ENCODE data around the gene YPEL2.
"Not testable (repeated sequence)": the region's sequence is repeated elsewhere in the genome, so short reads cannot be mapped to it uniquely, and the experiment has no call there.

The YPEL2 gene

GRCh38 chr17:59387351-59388068 is 56.1 kb downstream of the YPEL2 start:
- H3K36me3 ChIP-seq (ENCODE audit: insufficient read depth, low read depth, low read length), result no peaks in the 10 kb centered on the region
- H3K9ac ChIP-seq (ENCODE audit: low read depth, low read length), result no peak overlapping the region
- H3K4me3 ChIP-seq (ENCODE audit: low read length), result no peak overlapping the region
- H3K4me1 ChIP-seq (ENCODE audit: insufficient read depth, low read length), result peaks cover 10% of the 10 kb centered on the region
- no peaks in the 10 kb centered on the region for H3K27me3 ChIP-seq (ENCODE audit: insufficient read depth, low read length)
- no peak overlapping the region for H3K27ac ChIP-seq (ENCODE audit: low read length)
- no peaks in the 10 kb centered on the region for H3K9me3 ChIP-seq (ENCODE audit: insufficient read depth, low read depth, low read length)

GRCh38 chr17:59388069-59388556 is 56.7 kb downstream of the YPEL2 start:
- H3K9ac ChIP-seq (ENCODE audit: low read depth, low read length), result no peak overlapping the region

GRCh38 chr17:59389066-59389465 is 57.6 kb downstream of the YPEL2 start:
- no peak overlapping the region for H3K27ac ChIP-seq (ENCODE audit: low read length)
- no peaks in the 10 kb centered on the region for H3K27me3 ChIP-seq (ENCODE audit: insufficient read depth, low read length)
- H3K36me3 ChIP-seq (ENCODE audit: insufficient read depth, low read depth, low read length), result no peaks in the 10 kb centered on the region
- peaks cover 10% of the 10 kb centered on the region for H3K4me1 ChIP-seq (ENCODE audit: insufficient read depth, low read length)
- no peak overlapping the region for H3K9ac ChIP-seq (ENCODE audit: low read depth, low read length)
- H3K9me3 ChIP-seq (ENCODE audit: insufficient read depth, low read depth, low read length), result no peaks in the 10 kb centered on the region
- no peak overlapping the region for H3K4me3 ChIP-seq (ENCODE audit: low read length)

More at GRCh38 chr17:59388069-59388556, 56.7 kb downstream of the YPEL2 start:
- H3K27me3 ChIP-seq (ENCODE audit: insufficient read depth, low read length), result no peaks in the 10 kb centered on the region
- no peak overlapping the region for H3K27ac ChIP-seq (ENCODE audit: low read length)
- no peaks in the 10 kb centered on the region for H3K9me3 ChIP-seq (ENCODE audit: insufficient read depth, low read depth, low read length)
- no peaks in the 10 kb centered on the region for H3K36me3 ChIP-seq (ENCODE audit: insufficient read depth, low read depth, low read length)
- no peak overlapping the region for H3K4me3 ChIP-seq (ENCODE audit: low read length)
- H3K4me1 ChIP-seq (ENCODE audit: insufficient read depth, low read length), result peaks cover 10% of the 10 kb centered on the region

- no peak overlapping the region for H3K9ac ChIP-seq (ENCODE audit: low read depth, low read length)
- H3K27ac ChIP-seq (ENCODE audit: low read length), result no peak overlapping the region
- H3K27me3 ChIP-seq (ENCODE audit: insufficient read depth, low read length), result no peaks in the 10 kb centered on the region
- no peaks in the 10 kb centered on the region for H3K36me3 ChIP-seq (ENCODE audit: insufficient read depth, low read depth, low read length)
- no peak overlapping the region for H3K4me3 ChIP-seq (ENCODE audit: low read length)
- H3K4me1 ChIP-seq (ENCODE audit: insufficient read depth, low read length), result peaks cover 10% of the 10 kb centered on the region
- no peaks in the 10 kb centered on the region; the same call in 1 of the 2 replicates for H3K9me3 ChIP-seq (ENCODE audit: insufficient read depth, low read depth, low read length)
Observed at GRCh38 chr17:59391021-59391420, 59.6 kb downstream of the YPEL2 start.

GRCh38 chr17:59392973-59393679 is 61.7 kb downstream of the YPEL2 start:
- Histone ChIP-seq H3K27ac (ENCODE audit: low read length) (no peak overlapping the region), H3K27me3 (ENCODE audit: insufficient read depth, low read length) (no peaks in the 10 kb centered on the region), H3K36me3 (ENCODE audit: insufficient read depth, low read depth, low read length) (no peaks in the 10 kb centered on the region), H3K4me1 (ENCODE audit: insufficient read depth, low read length) (peaks cover 4% of the 10 kb centered on the region; the same call in 1 of the 2 replicates), H3K9ac (ENCODE audit: low read depth, low read length) (no peak overlapping the region), H3K4me3 (ENCODE audit: low read length) (no peak overlapping the region), H3K9me3 (ENCODE audit: insufficient read depth, low read depth, low read length) (no peaks in the 10 kb centered on the region; the same call in 1 of the 2 replicates)

- not testable (repeated sequence) for H3K4me1 ChIP-seq (ENCODE audit: insufficient read depth, low read length); H3K9ac ChIP-seq (ENCODE audit: low read depth, low read length); H3K36me3 ChIP-seq (ENCODE audit: insufficient read depth, low read depth, low read length); H3K9me3 ChIP-seq (ENCODE audit: insufficient read depth, low read depth, low read length); H3K27ac ChIP-seq (ENCODE audit: low read length); H3K4me3 ChIP-seq (ENCODE audit: low read length); H3K27me3 ChIP-seq (ENCODE audit: insufficient read depth, low read length)
Observed at GRCh38 chr17:59393742-59394410, 62.4 kb downstream of the YPEL2 start.

- Histone ChIP-seq H3K27ac (ENCODE audit: low read length) (no peak overlapping the region), H3K36me3 (ENCODE audit: insufficient read depth, low read depth, low read length) (no peaks in the 10 kb centered on the region), H3K27me3 (ENCODE audit: insufficient read depth, low read length) (no peaks in the 10 kb centered on the region), H3K9ac (ENCODE audit: low read depth, low read length) (no peak overlapping the region), H3K4me3 (ENCODE audit: low read length) (no peak overlapping the region), H3K9me3 (ENCODE audit: insufficient read depth, low read depth, low read length) (no peaks in the 10 kb centered on the region; the same call in 1 of the 2 replicates), H3K4me1 (ENCODE audit: insufficient read depth, low read length) (no peaks in the 10 kb centered on the region)
Observed at GRCh38 chr17:59396134-59396826, 64.8 kb downstream of the YPEL2 start.

- H3K9me3 ChIP-seq (ENCODE audit: insufficient read depth, low read depth, low read length), result no peaks in the 10 kb centered on the region; the same call in 1 of the 2 replicates
- H3K4me3 ChIP-seq (ENCODE audit: low read length), result no peak overlapping the region
- H3K9ac ChIP-seq (ENCODE audit: low read depth, low read length), result no peak overlapping the region
- no peaks in the 10 kb centered on the region for H3K27me3 ChIP-seq (ENCODE audit: insufficient read depth, low read length)
- H3K36me3 ChIP-seq (ENCODE audit: insufficient read depth, low read depth, low read length), result no peaks in the 10 kb centered on the region
- no peak overlapping the region for H3K27ac ChIP-seq (ENCODE audit: low read length)
- no peaks in the 10 kb centered on the region for H3K4me1 ChIP-seq (ENCODE audit: insufficient read depth, low read length)
Observed at GRCh38 chr17:59397316-59398073, 66.0 kb downstream of the YPEL2 start.

GRCh38 chr17:59399914-59400313 is 68.5 kb downstream of the YPEL2 start:
- Histone ChIP-seq H3K27me3 (ENCODE audit: insufficient read depth, low read length) (no peaks in the 10 kb centered on the region), H3K4me1 (ENCODE audit: insufficient read depth, low read length) (no peaks in the 10 kb centered on the region), H3K27ac (ENCODE audit: low read length) (no peak overlapping the region), H3K4me3 (ENCODE audit: low read length) (no peak overlapping the region), H3K36me3 (ENCODE audit: insufficient read depth, low read depth, low read length) (no peaks in the 10 kb centered on the region), H3K9ac (ENCODE audit: low read depth, low read length) (no peak overlapping the region), H3K9me3 (ENCODE audit: insufficient read depth, low read depth, low read length) (no peaks in the 10 kb centered on the region; the same call in 1 of the 2 replicates)

- no peak overlapping the region for H3K9ac ChIP-seq (ENCODE audit: low read depth, low read length)
- H3K27me3 ChIP-seq (ENCODE audit: insufficient read depth, low read length), result no peaks in the 10 kb centered on the region
- H3K36me3 ChIP-seq (ENCODE audit: insufficient read depth, low read depth, low read length), result no peaks in the 10 kb centered on the region
- no peaks in the 10 kb centered on the region for H3K9me3 ChIP-seq (ENCODE audit: insufficient read depth, low read depth, low read length)
- no peak overlapping the region for H3K27ac ChIP-seq (ENCODE audit: low read length)
- no peak overlapping the region for H3K4me3 ChIP-seq (ENCODE audit: low read length)
- H3K4me1 ChIP-seq (ENCODE audit: insufficient read depth, low read length), result no peaks in the 10 kb centered on the region
Observed at GRCh38 chr17:59400858-59401257, 69.4 kb downstream of the YPEL2 start.

GRCh38 chr17:59401274-59401673 is 69.8 kb downstream of the YPEL2 start:
- Histone ChIP-seq H3K9ac (ENCODE audit: low read depth, low read length) (no peak overlapping the region), H3K4me3 (ENCODE audit: low read length) (no peak overlapping the region), H3K27ac (ENCODE audit: low read length) (no peak overlapping the region), H3K9me3 (ENCODE audit: insufficient read depth, low read depth, low read length) (no peaks in the 10 kb centered on the region), H3K4me1 (ENCODE audit: insufficient read depth, low read length) (no peaks in the 10 kb centered on the region), H3K27me3 (ENCODE audit: insufficient read depth, low read length) (no peaks in the 10 kb centered on the region), H3K36me3 (ENCODE audit: insufficient read depth, low read depth, low read length) (no peaks in the 10 kb centered on the region)

All from iPS-20b (cell line).